HG03095 (cell line): ENCODE results near the gene AGPAT2.

Source experiments
- ATAC-seq: cut with Tn5 transposase; IDR thresholded peaks from one replicate; pipeline ENCODE4 v1.9.1; 2021; ENCODE audit warnings: moderate library complexity; ENCODE audit not compliant: unreplicated experiment

The AGPAT2 gene

GRCh38 chr9:136665111-136665703, 22.1 kb downstream of the AGPAT2 start:
- ATAC-seq, result no peak

- ATAC-seq, result no peak
Measured at GRCh38 chr9:136664000-136664915, 23.0 kb downstream of the AGPAT2 start.

DNA sequence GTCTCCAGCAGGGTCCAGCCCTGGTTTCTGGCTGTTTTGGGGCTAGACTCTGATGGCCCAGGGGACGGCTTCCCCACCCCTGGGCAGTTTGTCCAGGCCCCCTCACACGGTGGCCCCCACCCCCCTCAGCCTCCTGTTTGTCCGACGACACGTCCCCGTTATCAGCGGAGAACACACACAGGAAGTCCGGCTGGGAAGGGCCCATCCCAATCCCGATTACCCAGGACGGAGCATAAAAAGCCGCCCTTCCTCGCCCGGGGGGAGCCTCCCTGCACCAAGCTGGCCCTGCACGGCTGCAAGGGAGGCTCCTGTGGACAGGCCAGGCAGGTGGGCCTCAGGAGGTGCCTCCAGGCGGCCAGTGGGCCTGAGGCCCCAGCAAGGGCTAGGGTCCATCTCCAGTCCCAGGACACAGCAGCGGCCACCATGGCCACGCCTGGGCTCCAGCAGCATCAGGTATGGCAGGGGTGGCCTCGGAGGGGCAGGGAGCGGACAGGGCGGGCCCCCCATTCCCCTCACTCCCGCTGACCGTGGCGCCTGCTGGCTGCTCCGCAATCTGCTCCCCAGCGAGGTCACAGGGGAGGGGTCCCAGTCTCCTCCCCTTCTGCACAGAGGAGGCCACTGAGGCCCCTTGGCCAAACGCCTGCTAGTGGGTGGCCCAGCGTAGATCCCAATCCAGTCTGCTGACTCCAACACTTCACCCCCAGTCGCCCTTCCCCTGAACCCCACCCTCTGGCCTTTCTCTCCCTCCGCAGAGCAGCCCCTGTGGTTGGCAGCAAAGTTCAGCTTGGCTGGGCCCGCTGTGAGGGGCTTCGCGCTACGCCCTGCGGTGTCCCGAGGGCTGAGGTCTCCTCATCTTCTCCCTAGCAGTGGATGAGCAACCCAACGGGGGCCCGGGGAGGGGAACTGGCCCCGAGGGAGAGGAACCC, 24.3 kb downstream of the AGPAT2 start, which contains the start of gene EGFL7:
Gene EGFL7, plus strand, starts transcription at position 261 of the 926 bp plus-strand sequence. CDS start 5,367 bp downstream, outside the sequence.
- ATAC-seq, result no peak

DNA sequence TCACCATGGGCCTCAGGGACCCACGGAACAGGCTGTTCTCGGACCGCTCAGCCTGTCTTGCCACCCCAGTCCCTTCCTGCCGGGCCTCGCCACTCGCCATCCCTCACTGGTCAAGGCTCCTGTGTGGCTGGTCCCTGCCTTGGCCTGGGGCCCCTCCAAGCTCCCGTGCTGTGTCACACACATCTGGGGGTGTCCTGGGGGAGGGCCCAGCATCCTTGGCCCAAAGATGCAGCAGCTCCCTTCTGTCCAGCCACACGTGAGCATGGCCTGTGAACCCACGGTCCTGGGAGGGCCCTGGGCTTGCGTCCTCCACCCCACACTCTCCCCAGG, 25.0 kb downstream of the AGPAT2 start:
- no peak for ATAC-seq

- ATAC-seq, result no peak
Measured at GRCh38 chr9:136661641-136662325, 25.5 kb downstream of the AGPAT2 start.

GRCh38 chr9:136660971-136661550, 26.2 kb downstream of the AGPAT2 start:
- ATAC-seq, result no peak

DNA sequence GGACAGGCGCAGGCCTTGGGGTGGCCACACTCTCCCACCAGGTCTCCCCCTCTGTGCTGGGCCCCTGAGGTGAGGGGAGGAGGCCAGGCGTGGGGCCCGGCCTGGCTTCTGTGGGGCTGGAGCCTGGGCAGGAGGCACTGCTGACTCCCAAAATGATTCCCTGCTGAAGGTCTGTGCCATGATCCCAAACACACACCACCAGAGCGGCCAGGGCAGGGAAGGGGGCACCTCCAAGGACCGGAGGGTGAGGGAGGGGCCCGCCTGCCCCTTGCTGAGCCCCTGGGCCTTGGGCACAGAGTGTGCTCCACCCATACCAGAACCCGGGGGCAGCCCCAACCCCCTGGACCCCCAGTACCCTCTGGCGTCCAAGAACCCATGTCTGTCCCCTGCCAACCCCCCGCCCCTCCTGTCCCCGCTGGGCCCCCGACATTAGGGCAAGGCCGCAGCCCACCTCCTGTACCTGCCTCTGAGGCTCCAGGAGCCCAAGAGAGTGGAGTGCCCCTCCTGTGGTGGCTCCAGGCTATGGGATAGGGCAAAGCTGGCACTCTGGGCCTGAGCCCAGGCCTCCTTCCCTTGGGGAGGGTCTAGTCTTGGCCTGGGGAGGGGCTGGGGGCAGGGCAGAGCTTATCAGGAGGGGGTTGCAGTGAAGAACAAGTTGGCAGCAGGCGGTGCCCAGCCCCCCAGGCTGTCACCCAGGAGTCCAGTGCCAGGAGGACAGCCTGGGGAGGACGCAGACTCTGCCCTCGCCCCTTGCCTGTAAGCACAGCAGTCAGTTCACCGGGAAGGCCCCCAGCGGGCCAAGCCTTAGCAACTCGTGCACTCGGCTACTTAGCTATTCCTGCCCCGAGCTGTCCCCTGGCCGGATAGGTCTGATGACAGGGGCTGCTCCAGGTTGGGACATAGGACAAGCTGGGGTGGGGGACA, 27.1 kb downstream of the AGPAT2 start:
- ATAC-seq, result no peak

DNA sequence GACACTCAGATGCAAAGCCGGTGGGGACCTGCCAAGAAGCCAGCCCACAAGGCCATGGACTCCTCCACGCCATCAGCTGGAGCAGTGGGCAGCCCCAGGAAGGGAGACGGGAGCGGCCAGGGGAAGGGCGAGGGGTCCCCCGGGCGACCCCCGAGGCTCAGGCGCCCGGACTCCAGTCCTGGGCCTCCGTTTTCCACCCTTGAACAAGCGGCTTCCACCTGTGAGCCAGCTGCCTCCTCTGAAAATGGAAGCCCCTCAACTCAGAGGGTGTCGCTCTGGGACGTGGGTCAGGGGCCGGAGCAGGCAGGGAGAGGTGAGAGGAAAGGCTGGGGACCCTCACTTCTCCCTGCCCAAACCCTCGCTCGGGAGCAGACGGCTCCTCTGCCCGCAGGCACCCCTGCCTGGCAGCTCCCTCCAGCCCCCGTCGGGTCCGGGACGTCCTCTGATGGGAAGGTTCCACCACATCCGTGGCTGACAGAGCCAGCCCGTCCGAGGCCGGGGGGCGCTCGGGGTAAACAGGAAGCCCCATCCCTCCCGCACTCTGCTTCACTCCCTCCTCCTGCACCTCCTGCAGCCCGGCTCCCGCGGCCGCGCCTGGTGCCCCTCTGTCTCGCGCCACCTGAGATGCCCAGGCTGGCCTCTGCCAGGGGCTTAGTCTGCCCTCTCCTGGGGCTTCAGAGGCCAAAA, 28.3 kb downstream of the AGPAT2 start:
- ATAC-seq, result no peak

- ATAC-seq, result no peak
Measured at GRCh38 chr9:136657974-136658848, 29.0 kb downstream of the AGPAT2 start.

- ATAC-seq, result no peak
Measured at GRCh38 chr9:136656795-136657611, 30.3 kb downstream of the AGPAT2 start.

GRCh38 chr9:136656183-136656738, 31.0 kb downstream of the AGPAT2 start:
- no peak for ATAC-seq

GRCh38 chr9:136655536-136656182, 31.6 kb downstream of the AGPAT2 start:
- no peak for ATAC-seq

GRCh38 chr9:136654820-136655535, 32.3 kb downstream of the AGPAT2 start:
- ATAC-seq, result no peak

DNA sequence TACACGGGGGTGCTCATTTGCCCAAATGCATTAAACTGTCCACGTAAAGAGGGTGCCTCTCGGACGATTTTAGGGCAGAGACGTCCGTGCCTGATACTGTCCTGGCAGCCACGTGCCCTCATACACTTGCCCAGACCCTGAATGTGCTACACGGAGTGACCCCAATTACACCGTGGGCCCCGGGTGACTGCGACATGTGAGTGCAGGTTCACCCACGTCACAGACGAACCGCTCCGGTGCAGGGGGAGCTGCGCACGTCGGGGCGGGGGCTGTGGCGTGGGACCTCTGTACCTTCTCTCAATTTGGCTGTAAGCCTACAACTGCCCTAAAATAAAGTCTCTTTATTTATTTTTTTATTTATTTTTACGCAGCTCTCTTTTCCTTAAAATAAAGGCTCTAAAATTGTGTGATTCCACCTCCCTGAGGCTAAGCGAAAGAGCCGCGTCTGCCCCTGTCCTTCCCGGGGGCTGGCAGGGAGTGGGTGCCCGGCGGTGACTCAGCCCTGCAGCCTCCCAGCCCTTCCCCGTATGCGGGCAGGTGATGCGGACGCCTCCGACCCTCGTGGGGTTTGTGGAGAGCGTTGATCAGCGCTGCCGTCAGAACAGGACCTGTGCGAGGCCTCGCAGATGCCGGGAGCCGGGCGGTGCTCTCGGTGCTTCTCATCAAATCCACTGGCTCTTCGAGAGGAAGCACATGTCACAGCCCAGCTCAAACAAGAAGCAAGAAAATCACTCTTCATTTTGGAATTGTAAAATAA, 33.8 kb downstream of the AGPAT2 start:
- no peak for ATAC-seq

DNA sequence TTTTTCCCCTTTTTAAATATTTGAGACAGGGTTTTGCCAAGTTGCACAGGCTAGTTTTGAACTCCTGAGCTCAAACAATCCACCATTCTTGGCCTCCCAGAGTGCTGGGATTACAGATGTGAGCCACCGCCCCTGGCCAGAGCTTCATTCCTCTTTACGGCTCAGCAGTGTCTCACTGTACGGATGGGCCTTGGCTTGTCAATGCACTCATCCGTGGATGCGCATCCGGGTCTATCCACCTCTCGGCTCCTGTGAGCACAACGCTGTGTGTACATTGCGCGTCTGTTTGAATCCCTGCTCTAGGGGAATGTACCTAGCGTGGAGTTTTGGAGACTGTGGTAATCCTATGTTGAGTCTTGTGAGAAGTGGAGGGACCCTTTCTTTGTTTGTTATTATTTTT, 35.4 kb downstream of the AGPAT2 start:
- no peak for ATAC-seq
